Epithelial cell of esophagus (primary cell): ENCODE measurements around the gene PROK2.

Source experiments
- DNase-seq: peaks from one replicate; pipeline ENCODE4 v3.0.0; 2010; ENCODE audit warnings: low read depth
- H3K4me3 ChIP-seq: 2 replicates; pipeline ENCODE4 v1.5.1; 2011; ENCODE audit warnings: mild to moderate bottlenecking, low read length, control low read depth
- CTCF ChIP-seq: IDR thresholded peaks from 2 replicates; pipeline ENCODE4 v1.5.1; 2011; ENCODE audit warnings: low read depth, mild to moderate bottlenecking, low read length, control low read depth, inconsistent platforms; ENCODE audit not compliant: insufficient read depth; ENCODE audit errors: missing control alignments

PROK2 gene

GRCh38 chr3:71784914-71785531, at the start of gene PROK2:
PROK2 (minus strand) TSS chr3:71785148; CDS start chr3:71785052, 96 bp downstream.
- no peak for TF ChIP-seq CTCF
- no peak within 1 kb of the TSS for H3K4me3 ChIP-seq
- no peak for DNase-seq

- no peak for TF ChIP-seq CTCF
- no peak overlapping the region for H3K4me3 ChIP-seq
- peak; percentile 60 for DNase-seq
Measured at GRCh38 chr3:71831599-71831998, 46.7 kb upstream of the PROK2 start.

GRCh38 chr3:71825551-71826283, 40.8 kb upstream of the PROK2 start:
- no peak for TF ChIP-seq CTCF
- DNase-seq: no peak
- H3K4me3 ChIP-seq: no peak overlapping the region

GRCh38 chr3:71821116-71821515, 36.2 kb upstream of the PROK2 start:
- TF ChIP-seq CTCF: no peak
- DNase-seq: no peak

GRCh38 chr3:71817262-71817661, 32.3 kb upstream of the PROK2 start:
- H3K4me3 ChIP-seq: no peak overlapping the region
- no peak for DNase-seq
- no peak for TF ChIP-seq CTCF

More at GRCh38 chr3:71821116-71821515, 36.2 kb upstream of the PROK2 start:
- no peak overlapping the region for H3K4me3 ChIP-seq

- no peak for TF ChIP-seq CTCF
- H3K4me3 ChIP-seq: no peak overlapping the region
- DNase-seq: no peak
Measured at GRCh38 chr3:71816767-71817156, 31.8 kb upstream of the PROK2 start.
